H9 (cell line): ENCODE data around the gene NPAS3. TPM values are rescaled to one million over a fixed set of nuclear protein-coding genes. Genes with fewer than 3 reads are reported as not detected.

Source experiments
- DNase-seq: peaks from one replicate; pipeline ENCODE4 v3.0.0-alpha.2; 2017
- H2AFZ ChIP-seq: one replicate; pipeline ENCODE4 v1.6.1; 2013; ENCODE audit warnings: mild to moderate bottlenecking, low read length, control low read depth, moderate library complexity
- H2AK5ac ChIP-seq: 2 replicates; pipeline ENCODE4 v1.6.1; 2013; ENCODE audit warnings: low read length, control low read depth, mixed read lengths; ENCODE audit not compliant: insufficient read length
- H2BK120ac ChIP-seq: one replicate; pipeline ENCODE4 v1.6.1; 2013; ENCODE audit warnings: low read depth, mild to moderate bottlenecking, low read length, control low read depth, inconsistent platforms; ENCODE audit not compliant: poor library complexity, severe bottlenecking
- H2BK12ac ChIP-seq: 2 replicates; pipeline ENCODE4 v1.6.1; 2013; ENCODE audit warnings: low read length, control low read depth, mixed read lengths, low read depth; ENCODE audit not compliant: insufficient read length
- H2BK15ac ChIP-seq: 2 replicates; pipeline ENCODE4 v1.6.1; 2013; ENCODE audit warnings: low read depth, low read length, control low read depth
- H2BK20ac ChIP-seq: one replicate; pipeline ENCODE4 v1.6.1; 2013; ENCODE audit warnings: low read depth, mild to moderate bottlenecking, low read length, control low read depth, inconsistent platforms; ENCODE audit not compliant: poor library complexity, severe bottlenecking
- H2BK5ac ChIP-seq: 2 replicates; pipeline ENCODE4 v1.6.1; 2013; ENCODE audit warnings: low read length, control low read depth, mixed read lengths; ENCODE audit not compliant: insufficient read length
- H3K14ac ChIP-seq: 2 replicates; pipeline ENCODE4 v1.6.1; 2013; ENCODE audit warnings: low read length, control low read depth; ENCODE audit not compliant: insufficient read depth
- H3K18ac ChIP-seq: 2 replicates; pipeline ENCODE4 v1.6.1; 2013; ENCODE audit warnings: low read depth, mild to moderate bottlenecking, mixed read lengths, low read length, control low read depth; ENCODE audit not compliant: insufficient read length
- H3K23ac ChIP-seq: 2 replicates; pipeline ENCODE4 v1.6.1; 2013; ENCODE audit warnings: low read length, control low read depth, mixed read lengths, low read depth; ENCODE audit not compliant: insufficient read length
- H3K23me2 ChIP-seq: 2 replicates; pipeline ENCODE4 v1.6.1; 2013; ENCODE audit warnings: low read depth, mild to moderate bottlenecking, mixed read lengths, low read length, control low read depth; ENCODE audit not compliant: insufficient read length, poor library complexity, severe bottlenecking
- H3K27ac ChIP-seq: 2 replicates; pipeline ENCODE4 v1.5.1; 2013; ENCODE audit warnings: low read length, control low read depth, mixed read lengths, low read depth; ENCODE audit not compliant: insufficient read length
- H3K27me3 ChIP-seq: 2 replicates; pipeline ENCODE4 v1.6.1; 2013; ENCODE audit warnings: low read length, control low read depth, inconsistent platforms; ENCODE audit not compliant: insufficient read depth
- H3K4ac ChIP-seq: 2 replicates; pipeline ENCODE4 v1.6.1; 2013; ENCODE audit warnings: low read depth, mild to moderate bottlenecking, control low read depth, inconsistent platforms, low read length, moderate library complexity
- H3K4me1 ChIP-seq: 2 replicates; pipeline ENCODE4 v1.6.1; 2013; ENCODE audit warnings: low read length, control low read depth, inconsistent platforms; ENCODE audit not compliant: insufficient read depth
- H3K4me2 ChIP-seq: 2 replicates; pipeline ENCODE4 v1.6.1; 2013; ENCODE audit warnings: low read length, control low read depth, mixed read lengths; ENCODE audit not compliant: insufficient read length, insufficient read depth
- H3K56ac ChIP-seq: 2 replicates; pipeline ENCODE4 v1.6.1; 2013; ENCODE audit warnings: low read depth, mild to moderate bottlenecking, mixed read lengths, low read length, control low read depth; ENCODE audit not compliant: insufficient read length
- H3K79me1 ChIP-seq: 2 replicates; pipeline ENCODE4 v1.6.1; 2013; ENCODE audit warnings: low read depth, mild to moderate bottlenecking, moderate library complexity, low read length, control low read depth, inconsistent platforms; ENCODE audit not compliant: insufficient read depth, poor library complexity, severe bottlenecking
- H3K79me2 ChIP-seq: 2 replicates; pipeline ENCODE4 v1.6.1; 2013; ENCODE audit warnings: low read length, control low read depth, inconsistent platforms; ENCODE audit not compliant: insufficient read depth
- H3K9ac ChIP-seq: 2 replicates; pipeline ENCODE4 v1.6.1; 2013; ENCODE audit warnings: low read length, control low read depth, mixed read lengths; ENCODE audit not compliant: insufficient read length; ENCODE audit errors: extremely low read depth
- H3K9me3 ChIP-seq: one replicate; pipeline ENCODE4 v1.6.1; 2013; ENCODE audit warnings: low read depth, low read length, inconsistent platforms; ENCODE audit not compliant: control insufficient read depth
- H3T11ph ChIP-seq: one replicate; pipeline ENCODE4 v1.6.1; 2013; ENCODE audit warnings: mild to moderate bottlenecking, low read length, control low read depth, inconsistent platforms
- H4K20me1 ChIP-seq: one replicate; pipeline ENCODE4 v1.6.1; 2013; ENCODE audit not compliant: control insufficient read depth, insufficient read length, insufficient read depth
- H4K5ac ChIP-seq: 2 replicates; pipeline ENCODE4 v1.6.1; 2013; ENCODE audit warnings: low read depth, mild to moderate bottlenecking, mixed read lengths, low read length, control low read depth; ENCODE audit not compliant: insufficient read length
- H4K8ac ChIP-seq: replicated peaks from 2 replicates; pipeline ENCODE4 v1.6.1; 2013; ENCODE audit warnings: low read length, control low read depth, mixed read lengths, low read depth; ENCODE audit not compliant: insufficient read length
- H4K91ac ChIP-seq: 2 replicates; pipeline ENCODE4 v1.6.1; 2013; ENCODE audit warnings: low read depth, mild to moderate bottlenecking, moderate library complexity, mixed read lengths, low read length, control low read depth; ENCODE audit not compliant: insufficient read length
- H3K27ac Mint-ChIP-seq, 3 experiments: 2 replicates in 2 of 3; 3 replicates in 1 of 3; pipeline ENCODE4 v1.8.0; 2020 to 2021; ENCODE audit warnings: mixed read lengths in 3 of 3, mild to moderate bottlenecking in 1 of 3, moderate library complexity in 1 of 3
- H3K27me3 Mint-ChIP-seq: 2 replicates; pipeline ENCODE4 v1.8.0; 2021; ENCODE audit warnings: low read depth, mild to moderate bottlenecking, moderate library complexity, mixed read lengths
- H3K36me3 Mint-ChIP-seq, 3 experiments: 2 replicates in 2 of 3; 3 replicates in 1 of 3; pipeline ENCODE4 v1.8.0; 2020 to 2021; ENCODE audit warnings: low read depth in 3 of 3, mixed read lengths in 3 of 3; ENCODE audit not compliant: insufficient read depth in 1 of 3
- H3K4me1 Mint-ChIP-seq, 2 experiments: 2 replicates each; pipeline ENCODE4 v1.8.0; 2020; ENCODE audit warnings: mixed read lengths in 2 of 2
- H3K4me3 Mint-ChIP-seq, 2 experiments: 2 replicates in 1 of 2; 3 replicates in 1 of 2; pipeline ENCODE4 v1.8.0; 2020 to 2021; ENCODE audit warnings: mild to moderate bottlenecking in 2 of 2, mixed read lengths in 2 of 2, moderate library complexity in 1 of 2
- H3K9me3 Mint-ChIP-seq, 2 experiments: 2 replicates in 1 of 2; 3 replicates in 1 of 2; pipeline ENCODE4 v1.8.0; 2020; ENCODE audit warnings: mild to moderate bottlenecking in 2 of 2, mixed read lengths in 2 of 2, moderate library complexity in 1 of 2
- CTCF ChIP-seq: fragments of 200-600 bp; sonication (generic); conservative IDR thresholded peaks from 3 replicates; pipeline ENCODE4 v1.8.0; 2021; ENCODE audit warnings: antibody characterized with exemption, mild to moderate bottlenecking
- WGBS: extraction: QIAGEN DNeasy Blood & Tissue Kit; methylation state at CpG from one replicate; pipeline ENCODE4 v1.1.7; 2013; ENCODE audit warnings: missing lambda C conversion rate, low lambda C conversion rate, mixed read lengths; ENCODE audit not compliant: insufficient read length; ENCODE audit errors: extremely low coverage; 5-methylcytosine and 5-hydroxymethylcytosine counted together
- total RNA-seq: library from RNA; stranded (reverse); gene quantifications from 2 replicates; pipeline ENCODE4 v1.2.1, GENCODE V29; 2021

NPAS3 gene
- total RNA-seq, 1 experiment from 2014 or later = 0.17 TPM

- Histone ChIP-seq H3K23ac (no peak overlapping the region), H2AFZ (no peak overlapping the region), H3K9ac (no peak overlapping the region), H3K4me2 (no peak overlapping the region), H3K23me2 (no peaks in the 10 kb centered on the region), H2BK15ac (no peak overlapping the region), H3K18ac (no peak overlapping the region), H3K56ac (no peak overlapping the region), H2AK5ac (no peak overlapping the region), H3K27me3 (no peaks in the 10 kb centered on the region), H3K27ac (no peak overlapping the region), H3K79me1 (no peaks in the 10 kb centered on the region), H2BK20ac (no peak overlapping the region), H3K14ac (no peak overlapping the region), H3K9me3 (no peaks in the 10 kb centered on the region), H3K79me2 (no peaks in the 10 kb centered on the region), H4K20me1 (no peaks in the 10 kb centered on the region), H2BK12ac (no peak overlapping the region), H3K4me1 (no peaks in the 10 kb centered on the region), H4K8ac (no peak overlapping the region), H2BK5ac (no peak overlapping the region), H4K5ac (no peak overlapping the region), H3K4ac (no peak overlapping the region), H2BK120ac (no peak overlapping the region), H3T11ph (no peak overlapping the region), H4K91ac (no peak overlapping the region)
- Mint-ChIP-seq H3K27ac (no peak overlapping the region), H3K9me3 (no peaks in the 10 kb centered on the region), H3K36me3 (no peaks in the 10 kb centered on the region), H3K4me1 (peaks cover 16 to 18% of the 10 kb centered on the region in 2 experiments), H3K27me3 (no peaks in the 10 kb centered on the region), H3K4me3 (no peak overlapping the region)
- no peak for DNase-seq
- no CpG with 5 or more reads among the region's 3 CpGs for WGBS
- no peak for TF ChIP-seq CTCF
These were observed 514.3 kb downstream of the NPAS3 start for GRCh38 chr14:33452995-33453394.
